Loucy (cell line): Measurements from ENCODE around the gene AMER2.

Experiments
- H2AFZ ChIP-seq: fragments of 200-600 bp; sonication (generic); 2 replicates; pipeline ENCODE4 v1.6.0; 2016; ENCODE audit warnings: antibody characterized with exemption, mild to moderate bottlenecking, low read length, moderate library complexity
- H3F3A ChIP-seq: fragments of 200-600 bp; 2 replicates; pipeline ENCODE4 v1.6.0; 2016; ENCODE audit warnings: antibody characterized with exemption, low read depth, mild to moderate bottlenecking
- H3K27me3 ChIP-seq: fragments of 200-600 bp; sonication (generic); 2 replicates; pipeline ENCODE4 v1.6.1; 2014; ENCODE audit warnings: low read length, mild to moderate bottlenecking; ENCODE audit not compliant: insufficient read depth, poor library complexity, severe bottlenecking
- H3K36me3 ChIP-seq: fragments of 200-600 bp; sonication (generic); 2 replicates; pipeline ENCODE4 v1.6.1; 2016; ENCODE audit warnings: low read length; ENCODE audit not compliant: insufficient read depth
- H3K4me1 ChIP-seq: fragments of 200-600 bp; sonication (generic); 2 replicates; pipeline ENCODE4 v1.5.1; 2014; ENCODE audit warnings: low read length, mild to moderate bottlenecking; ENCODE audit not compliant: insufficient read depth, poor library complexity, severe bottlenecking
- H3K4me2 ChIP-seq: fragments of 200-600 bp; sonication (generic); 2 replicates; pipeline ENCODE4 v1.6.0; 2014; ENCODE audit warnings: antibody characterized with exemption, low read length, low read depth, mild to moderate bottlenecking; ENCODE audit not compliant: poor library complexity, severe bottlenecking
- H3K4me3 ChIP-seq: fragments of 200-600 bp; sonication (generic); 2 replicates; pipeline ENCODE4 v1.5.1; 2014; ENCODE audit warnings: low read length, mild to moderate bottlenecking, mixed read lengths; ENCODE audit not compliant: poor library complexity, severe bottlenecking
- H3K79me2 ChIP-seq: fragments of 200-600 bp; sonication (generic); 2 replicates; pipeline ENCODE4 v1.6.1; 2014; ENCODE audit warnings: low read length; ENCODE audit not compliant: insufficient read depth
- H3K9ac ChIP-seq: fragments of 200-600 bp; sonication (generic); 2 replicates; pipeline ENCODE4 v1.6.0; 2014; ENCODE audit warnings: mild to moderate bottlenecking, low read depth, low read length, moderate library complexity; ENCODE audit not compliant: poor library complexity, severe bottlenecking
- H3K9me2 ChIP-seq: fragments of 200-600 bp; sonication (generic); replicated peaks from 2 replicates; pipeline ENCODE4 v1.6.1; 2016; ENCODE audit warnings: low read depth, low read length, mixed read lengths
- H3K9me3 ChIP-seq: fragments of 200-600 bp; sonication (generic); 2 replicates; pipeline ENCODE4 v1.6.1; 2014; ENCODE audit warnings: mild to moderate bottlenecking, antibody characterized with exemption, low read length, low read depth; ENCODE audit not compliant: insufficient read depth
- H4K20me1 ChIP-seq: fragments of 200-600 bp; sonication (generic); 2 replicates; pipeline ENCODE4 v1.6.0; 2014; ENCODE audit warnings: antibody characterized with exemption, low read length, mild to moderate bottlenecking; ENCODE audit not compliant: insufficient read depth, poor library complexity, severe bottlenecking
- CTCF ChIP-seq: fragments of 200-600 bp; sonication (generic); conservative IDR thresholded peaks from 2 replicates; pipeline ENCODE4 v1.5.1; 2014; ENCODE audit warnings: mild to moderate bottlenecking, antibody characterized with exemption, low read length
- EZH2phosphoT487 ChIP-seq: fragments of 200-600 bp; IDR thresholded peaks from 2 replicates; pipeline ENCODE4 v1.6.1; 2018; ENCODE audit warnings: antibody characterized with exemption, mild to moderate bottlenecking, moderate library complexity, borderline replicate concordance

The AMER2 gene

GRCh38 chr13:25147638-25148401, 24.3 kb downstream of the AMER2 start:
- Histone ChIP-seq H4K20me1 (no peaks in the 10 kb centered on the region), H3K9ac (no peak overlapping the region), H3K9me3 (no peaks in the 10 kb centered on the region), H3F3A (no peaks in the 10 kb centered on the region), H3K36me3 (no peaks in the 10 kb centered on the region), H3K79me2 (no peaks in the 10 kb centered on the region), H3K27me3 (peaks cover 8% of the 10 kb centered on the region), H3K4me3 (no peak overlapping the region), H2AFZ (no peak overlapping the region), H3K9me2 (no peaks in the 10 kb centered on the region), H3K4me1 (no peaks in the 10 kb centered on the region), H3K4me2 (no peak overlapping the region)
- no peak for TF ChIP-seq EZH2phosphoT487
- no peak for TF ChIP-seq CTCF

GRCh38 chr13:25143706-25144105, 28.4 kb downstream of the AMER2 start:
- no peaks in the 10 kb centered on the region for H3K9me2 ChIP-seq
- H3K9ac ChIP-seq: no peak overlapping the region
- no peaks in the 10 kb centered on the region for H4K20me1 ChIP-seq
- H3K4me3 ChIP-seq: no peak overlapping the region
- no peaks in the 10 kb centered on the region for H3K4me1 ChIP-seq
- H3K9me3 ChIP-seq: no peaks in the 10 kb centered on the region
- TF ChIP-seq CTCF (no peak), EZH2phosphoT487 (no peak)
- H3K4me2 ChIP-seq: no peak overlapping the region
- H2AFZ ChIP-seq: no peak overlapping the region
- no peaks in the 10 kb centered on the region for H3K27me3 ChIP-seq
- no peaks in the 10 kb centered on the region for H3K36me3 ChIP-seq
- no peaks in the 10 kb centered on the region for H3F3A ChIP-seq
- no peaks in the 10 kb centered on the region for H3K79me2 ChIP-seq

- Histone ChIP-seq H3K36me3 (no peaks in the 10 kb centered on the region), H3F3A (no peaks in the 10 kb centered on the region), H3K79me2 (no peaks in the 10 kb centered on the region), H3K9me3 (no peaks in the 10 kb centered on the region), H3K9ac (no peak overlapping the region), H4K20me1 (no peaks in the 10 kb centered on the region), H3K4me2 (no peak overlapping the region), H3K9me2 (no peaks in the 10 kb centered on the region), H2AFZ (no peak overlapping the region), H3K27me3 (no peaks in the 10 kb centered on the region), H3K4me1 (no peaks in the 10 kb centered on the region), H3K4me3 (no peak overlapping the region)
- TF ChIP-seq CTCF (no peak), EZH2phosphoT487 (no peak)
Observed at GRCh38 chr13:25141042-25141441, 31.0 kb downstream of the AMER2 start.
